Left renal pelvis (tissue), 4 donors: ENCODE measurements around the gene TNPO3. TPM values are rescaled to one million over a fixed set of nuclear protein-coding genes. Genes with fewer than 3 reads are reported as not detected.
"Not testable (repeated sequence)": the region's sequence is repeated elsewhere in the genome, so short reads cannot be mapped to it uniquely, and the experiment has no call there.

Experiments
- DNase-seq, 4 donors: peaks; one replicate each; pipeline ENCODE4 v3.0.0-alpha.2; 2013; ENCODE audit warnings: low read depth in 4 of 4, low spot score in 3 of 4
- polyA plus RNA-seq, 4 donors: library from polyadenylated mRNA; unstranded; fragments of 120-200 nt; gene quantifications; one replicate each; pipeline ENCODE4 v1.2.1, GENCODE V29; 2013; ENCODE audit not compliant: insufficient read length in 4 of 4

Gene TNPO3
- polyA plus RNA-seq, 4 donors: 28.3 to 51.7 (median 42.8) TPM

DNA sequence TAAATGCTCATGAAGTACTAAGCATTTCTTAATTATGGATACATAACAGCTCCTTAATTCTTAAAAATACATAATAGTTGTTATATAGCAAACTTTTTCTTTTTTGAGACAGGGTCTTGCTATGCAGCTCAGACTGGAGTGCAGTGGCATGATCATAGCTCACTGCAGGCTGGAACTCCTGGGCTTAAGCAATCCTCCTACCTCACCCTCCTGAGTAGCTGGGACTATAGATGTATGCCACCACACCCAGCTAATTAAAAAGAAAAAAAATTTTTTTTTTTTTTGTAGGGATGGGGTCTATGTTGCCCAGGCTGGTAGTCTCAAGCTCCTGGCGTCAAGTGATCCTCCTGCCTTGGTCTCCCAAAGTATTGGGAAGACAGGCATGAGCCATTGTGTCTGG, 86.3 kb downstream of the TNPO3 start:
- DNase-seq: no peak

DNA sequence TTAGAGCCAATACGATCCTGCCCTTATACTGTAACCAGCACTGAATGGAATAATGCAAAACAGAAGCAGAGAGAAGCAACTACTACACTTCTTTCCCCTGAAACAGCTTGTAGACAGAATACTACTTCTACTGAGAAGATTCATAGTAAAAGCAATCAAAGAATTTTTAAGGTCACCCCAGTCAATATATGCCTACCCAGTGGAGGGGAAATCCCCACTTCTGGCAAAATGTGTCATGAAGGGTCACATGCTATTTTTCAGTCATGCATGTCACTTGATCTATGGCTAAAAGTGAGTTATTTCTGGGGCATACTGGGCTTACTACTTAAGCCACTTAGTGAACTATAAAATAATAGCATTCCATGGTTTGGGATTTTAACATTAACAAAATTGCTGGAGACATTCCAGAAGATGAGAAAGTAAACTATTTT, 91.6 kb downstream of the TNPO3 start:
- no peak for DNase-seq

DNA sequence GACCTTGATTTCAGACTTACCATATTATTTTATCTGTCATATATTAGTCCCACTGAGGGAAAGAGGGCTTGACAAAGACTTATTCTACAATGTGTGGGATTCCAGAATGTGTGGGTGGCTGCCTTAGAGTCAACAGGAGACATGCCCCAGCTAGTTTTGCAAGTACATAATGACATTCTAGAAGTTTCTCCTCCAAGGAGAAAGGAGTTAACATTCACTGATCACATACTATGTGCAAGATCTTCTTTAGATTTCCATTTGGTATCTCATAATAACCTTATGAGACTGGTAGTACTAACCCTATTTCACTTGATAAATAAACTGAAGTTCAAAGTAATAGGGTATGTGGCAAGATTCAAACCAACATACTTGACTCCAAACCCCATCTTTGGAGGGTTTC, 92.0 kb downstream of the TNPO3 start:
- no peak for DNase-seq

DNA sequence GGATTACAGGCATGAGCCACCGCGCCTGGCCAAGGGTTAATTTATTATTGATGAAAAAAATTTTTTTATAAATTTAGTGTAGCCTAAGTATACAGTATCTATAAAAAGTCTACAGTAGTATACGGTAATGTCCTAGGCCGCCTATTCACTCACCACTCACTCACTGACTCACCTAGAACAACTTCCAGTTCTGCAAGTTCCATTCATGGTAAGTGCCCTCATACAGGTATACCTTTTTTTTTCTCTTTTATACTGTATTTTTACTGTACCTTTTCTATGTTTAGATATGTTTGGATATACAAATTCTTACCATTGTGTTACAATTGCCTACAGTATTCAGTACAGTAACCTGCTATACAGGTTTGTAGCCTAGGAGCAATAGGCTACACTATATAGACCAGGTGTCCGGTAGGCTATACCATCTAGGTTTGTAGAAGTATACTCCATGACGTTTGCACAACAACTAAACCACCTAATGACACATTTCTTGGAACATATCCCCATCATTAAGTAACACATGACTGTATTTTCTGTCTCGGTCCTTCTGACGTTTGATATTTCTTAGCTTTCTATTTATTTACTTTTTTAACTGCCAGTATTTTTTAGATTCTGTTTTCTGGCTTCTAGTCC, 93.8 kb downstream of the TNPO3 start:
- DNase-seq: no peak

DNA sequence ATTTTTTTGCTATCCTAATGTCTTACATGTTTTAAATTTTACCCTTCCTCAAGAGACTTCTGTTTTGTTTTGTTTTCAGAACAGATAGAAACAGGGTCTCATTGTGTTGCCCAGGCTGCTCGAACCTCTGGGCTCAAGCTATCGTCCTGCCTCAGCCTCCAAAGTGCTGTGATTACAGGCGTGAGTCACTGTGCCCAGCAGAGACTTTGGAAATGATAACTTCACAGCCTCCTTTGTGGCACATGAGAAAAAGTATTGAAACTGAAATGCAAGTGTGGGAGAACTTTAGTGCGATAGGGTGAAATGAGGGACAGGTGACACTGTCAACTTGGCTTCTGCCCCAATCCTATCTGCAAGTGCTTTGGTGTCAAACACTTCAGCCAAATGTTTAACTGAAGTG, 95.6 kb downstream of the TNPO3 start:
- DNase-seq: no peak

DNA sequence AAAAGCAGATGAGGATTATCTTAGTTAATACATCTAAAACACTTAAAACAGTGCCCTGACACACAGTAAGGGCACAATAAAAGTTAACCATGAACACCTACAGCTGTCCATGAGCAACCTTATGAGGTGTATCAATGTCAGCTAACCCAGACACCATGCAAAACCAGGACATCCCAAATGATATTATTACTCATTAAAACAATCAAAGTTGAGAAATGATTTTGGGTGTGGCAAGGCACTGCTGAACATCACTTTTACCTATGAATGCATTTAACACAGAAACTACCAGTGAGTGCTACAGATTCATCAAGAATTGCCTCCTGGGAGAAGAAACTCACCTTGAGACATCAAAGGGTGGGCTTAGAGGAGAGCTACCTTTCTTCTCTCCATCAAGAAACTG, 98.9 kb downstream of the TNPO3 start:
- no peak for DNase-seq

DNA sequence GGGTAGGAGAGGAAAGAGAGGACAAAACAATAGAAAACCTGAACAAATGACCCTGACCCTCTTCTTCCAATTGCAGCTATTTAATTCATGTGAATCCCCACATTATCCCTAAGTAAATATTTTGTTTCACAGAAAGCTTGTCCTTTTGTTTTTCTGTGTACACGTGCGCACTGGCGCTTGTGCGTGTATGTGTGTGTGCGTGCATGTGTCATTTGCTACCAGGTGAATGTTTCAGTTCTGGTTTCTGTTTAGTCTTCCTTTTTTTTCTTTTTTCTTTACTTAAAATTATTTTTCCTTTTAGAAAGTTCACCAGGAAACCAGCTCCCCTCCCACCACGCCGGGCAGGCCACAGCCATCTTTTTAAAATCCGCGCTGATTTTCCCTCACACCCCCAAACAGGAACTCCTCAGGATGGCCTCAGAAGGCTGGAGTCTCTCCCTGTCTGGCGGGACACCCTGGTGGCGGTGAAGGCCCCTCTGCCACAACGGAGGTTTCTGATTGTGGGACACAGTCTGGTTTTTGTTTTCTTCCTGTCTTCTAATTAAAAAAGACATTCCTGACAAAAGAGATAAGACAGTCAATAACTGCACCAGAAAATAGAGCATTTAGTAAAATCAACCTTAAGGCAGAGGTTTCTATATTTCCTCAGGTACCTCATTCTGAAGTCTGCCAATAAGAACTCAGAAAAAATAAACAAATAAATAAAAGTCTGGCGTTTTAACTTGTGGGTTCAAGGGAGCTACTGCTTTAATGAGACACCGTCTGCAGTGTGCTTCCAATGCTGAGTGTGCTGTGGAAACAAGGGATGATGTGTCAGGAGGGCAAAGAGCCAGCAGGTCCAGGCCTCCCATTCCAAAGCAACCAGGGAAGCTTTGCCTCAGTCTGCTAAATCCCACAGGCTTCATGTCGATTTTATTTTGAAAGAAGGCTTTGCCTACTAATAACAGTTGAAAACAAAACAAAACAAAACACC, 99.8 kb downstream of the TNPO3 start:
- no peak for DNase-seq

DNA sequence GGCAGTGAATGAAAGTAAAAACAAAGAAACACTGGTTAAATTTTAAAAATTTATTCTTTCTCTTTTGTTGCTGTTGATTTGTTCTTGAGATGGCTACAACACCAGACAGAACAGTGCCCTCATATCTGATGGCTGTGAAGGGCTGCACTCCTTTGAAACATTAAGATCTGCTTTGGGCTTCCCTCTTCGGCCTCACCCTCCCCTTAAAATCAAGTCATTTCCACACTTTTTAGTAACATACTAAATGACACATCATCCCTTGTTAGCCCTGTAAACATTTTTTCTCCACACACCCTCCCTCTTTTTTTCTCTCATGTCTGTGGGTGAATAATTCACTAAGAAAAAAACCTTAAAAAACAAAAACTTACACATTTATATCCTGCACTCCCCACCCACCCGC, 100.8 kb downstream of the TNPO3 start:
- DNase-seq: no peak

DNA sequence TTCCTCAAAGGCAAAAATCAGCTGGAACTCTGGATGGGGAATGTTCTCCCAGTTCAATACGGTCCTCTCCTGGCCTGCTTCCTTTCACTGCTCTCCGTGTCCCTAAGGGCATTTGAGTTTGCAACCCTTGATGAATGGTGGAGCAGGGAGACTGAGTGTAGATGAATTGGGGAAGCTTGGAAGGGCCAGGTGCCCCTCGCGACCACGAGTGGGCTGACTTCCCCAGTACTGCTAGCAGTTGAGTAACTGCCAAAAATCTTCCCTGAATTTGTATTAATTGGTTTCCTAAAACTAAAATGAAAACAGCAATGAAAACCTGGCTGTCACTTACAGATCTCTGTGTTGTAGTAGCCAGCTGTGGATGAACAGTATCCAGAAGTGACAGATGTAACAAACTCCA, 103.6 kb downstream of the TNPO3 start:
- no peak for DNase-seq

DNA sequence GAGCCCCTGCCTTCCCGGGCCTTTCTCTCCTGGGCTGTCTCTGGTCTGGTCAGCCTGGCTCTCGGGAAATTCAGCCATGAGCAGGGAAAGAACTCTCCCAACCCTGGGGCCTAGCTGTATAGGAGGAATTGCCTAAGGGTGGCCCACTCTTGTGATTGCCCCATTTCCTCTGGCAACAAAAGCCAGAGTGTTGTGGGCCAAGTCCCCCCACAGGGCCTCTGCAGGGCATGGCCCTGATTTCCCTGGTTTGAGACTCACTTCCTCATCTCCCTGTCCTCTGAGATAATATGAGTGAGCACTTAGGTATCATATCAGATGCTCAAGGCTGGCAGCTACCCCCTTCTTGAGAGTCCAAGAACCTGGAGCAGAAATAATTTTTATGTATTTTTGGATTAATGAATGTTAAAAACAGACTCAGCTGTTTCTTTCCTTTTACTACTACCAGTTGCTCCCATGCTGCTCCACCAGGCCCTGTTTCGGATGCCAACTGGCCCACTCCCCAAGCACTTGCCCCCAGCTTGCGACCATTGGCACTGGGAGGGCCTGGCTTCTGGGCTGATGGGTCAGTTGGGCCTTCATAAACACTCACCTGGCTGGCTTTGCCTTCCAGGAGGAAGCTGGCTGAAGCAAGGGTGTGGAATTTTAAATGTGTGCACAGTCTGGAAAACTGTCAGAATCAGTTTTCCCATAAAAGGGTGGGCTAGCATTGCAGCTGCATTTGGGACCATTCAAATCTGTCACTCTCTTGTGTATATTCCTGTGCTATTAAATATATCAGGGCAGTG, 105.7 kb downstream of the TNPO3 start:
- DNase-seq: no peak

DNA sequence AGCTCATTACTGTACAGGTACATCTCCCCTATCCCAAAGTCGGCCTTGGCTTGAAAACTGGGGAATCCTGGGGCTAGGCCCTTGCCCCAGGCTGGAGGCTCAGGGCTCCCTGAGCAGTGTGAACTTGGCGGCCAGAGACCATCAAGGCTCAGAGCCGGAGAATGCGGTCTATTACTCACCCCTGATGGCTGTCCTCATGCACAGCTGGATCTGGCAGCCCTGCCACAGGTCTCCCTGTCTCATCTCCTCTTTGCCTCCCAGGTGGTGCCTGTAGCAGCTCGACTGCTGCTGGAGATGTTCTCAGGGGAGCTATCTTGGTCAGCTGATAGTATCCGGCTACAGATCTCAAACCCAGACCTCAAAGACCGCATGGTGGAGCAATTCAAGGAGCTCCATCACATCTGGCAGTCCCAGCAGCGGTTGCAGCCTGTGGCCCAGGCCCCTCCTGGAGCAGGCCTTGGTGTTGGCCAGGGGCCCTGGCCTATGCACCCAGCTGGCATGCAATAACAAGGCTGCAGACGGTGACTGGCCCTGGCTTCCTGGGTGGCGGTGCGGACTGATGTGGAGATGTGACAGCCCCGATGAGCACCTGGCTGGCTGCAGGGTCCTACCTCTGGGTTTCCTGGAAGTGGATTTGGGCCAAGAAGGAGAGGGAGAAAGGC, 106.5 kb downstream of the TNPO3 start:
- DNase-seq: no peak

DNA sequence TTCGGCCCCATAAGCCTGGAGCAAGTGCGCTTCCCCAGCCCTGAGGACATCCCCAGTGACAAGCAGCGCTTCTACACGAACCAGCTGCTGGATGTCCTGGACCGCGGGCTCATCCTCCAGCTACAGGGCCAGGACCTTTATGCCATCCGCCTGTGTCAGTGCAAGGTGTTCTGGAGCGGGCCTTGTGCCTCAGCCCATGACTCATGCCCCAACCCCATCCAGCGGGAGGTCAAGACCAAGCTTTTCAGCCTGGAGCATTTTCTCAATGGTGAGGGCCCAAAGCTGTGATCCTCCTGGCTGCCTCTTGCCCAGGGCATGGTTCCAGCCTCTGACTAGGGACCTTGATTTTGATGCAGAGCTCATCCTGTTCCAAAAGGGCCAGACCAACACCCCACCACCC, 107.1 kb downstream of the TNPO3 start:
- DNase-seq: no peak

DNA sequence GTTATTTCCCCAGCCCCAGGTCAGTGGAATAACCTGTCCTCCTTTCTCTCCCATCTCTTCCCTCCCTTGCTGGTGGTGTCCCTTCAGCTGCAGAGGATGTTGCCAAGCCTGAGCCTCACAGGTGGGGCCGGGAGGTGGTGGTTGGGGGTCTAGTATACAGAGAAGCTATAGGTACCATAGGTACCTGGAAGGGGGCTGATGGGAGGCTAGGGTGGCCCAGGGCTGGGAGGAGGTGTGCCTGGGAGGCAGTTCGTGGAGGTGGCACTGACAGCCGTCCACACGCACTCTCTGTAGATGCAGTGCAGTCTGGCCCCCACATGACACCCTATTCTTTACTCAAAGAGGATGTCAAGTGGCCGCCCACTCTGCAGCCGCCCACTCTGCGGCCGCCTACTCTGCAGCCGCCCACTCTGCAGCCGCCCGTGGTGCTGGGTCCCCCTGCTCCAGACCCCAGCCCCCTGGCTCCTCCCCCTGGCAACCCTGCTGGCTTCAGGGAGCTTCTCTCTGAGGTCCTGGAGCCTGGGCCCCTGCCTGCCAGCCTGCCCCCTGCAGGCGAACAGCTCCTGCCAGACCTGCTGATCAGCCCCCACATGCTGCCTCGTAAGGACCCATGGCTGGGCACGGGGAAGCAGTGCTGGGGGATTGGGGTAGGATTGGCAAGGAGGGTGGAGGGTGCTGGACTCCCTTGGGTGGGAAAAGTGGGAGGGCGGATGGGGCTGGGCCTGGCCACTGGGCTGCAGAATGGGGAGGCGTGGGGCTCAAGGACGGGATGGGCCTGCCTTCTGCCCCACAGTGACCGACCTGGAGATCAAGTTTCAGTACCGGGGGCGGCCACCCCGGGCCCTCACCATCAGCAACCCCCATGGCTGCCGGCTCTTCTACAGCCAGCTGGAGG, 107.7 kb downstream of the TNPO3 start:
- no peak for DNase-seq

DNA sequence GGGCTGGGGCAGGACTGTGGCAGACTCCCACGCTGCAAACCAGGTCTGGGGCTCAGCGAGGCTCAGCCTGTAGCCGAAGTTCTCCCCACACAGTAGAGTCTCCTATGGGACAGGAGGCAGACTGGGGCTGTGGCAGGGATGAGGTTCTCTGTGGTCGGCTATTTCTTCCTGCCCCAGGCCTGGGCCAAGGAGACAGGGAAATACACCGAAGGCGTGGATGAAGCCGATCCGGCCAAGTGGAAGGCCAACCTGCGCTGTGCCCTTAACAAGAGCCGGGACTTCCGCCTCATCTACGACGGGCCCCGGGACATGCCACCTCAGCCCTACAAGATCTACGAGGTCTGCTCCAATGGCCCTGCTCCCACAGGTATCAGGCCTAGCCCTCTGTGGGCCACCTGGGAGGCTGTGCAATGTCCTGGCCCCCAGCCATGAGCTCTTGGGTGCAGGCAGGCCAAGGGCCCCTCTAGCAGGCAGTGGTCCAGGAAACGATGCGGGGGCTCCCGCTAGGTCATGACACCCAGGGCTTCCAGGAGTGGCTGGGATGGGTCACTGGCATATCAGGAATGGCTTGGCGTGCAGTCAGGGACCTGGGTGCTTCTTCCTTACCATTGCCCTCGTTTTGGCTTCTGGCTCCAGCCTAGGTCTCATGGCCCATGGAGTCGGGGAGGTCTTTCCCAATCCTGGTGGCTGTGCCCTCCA, 109.1 kb downstream of the TNPO3 start:
- no peak for DNase-seq

DNA sequence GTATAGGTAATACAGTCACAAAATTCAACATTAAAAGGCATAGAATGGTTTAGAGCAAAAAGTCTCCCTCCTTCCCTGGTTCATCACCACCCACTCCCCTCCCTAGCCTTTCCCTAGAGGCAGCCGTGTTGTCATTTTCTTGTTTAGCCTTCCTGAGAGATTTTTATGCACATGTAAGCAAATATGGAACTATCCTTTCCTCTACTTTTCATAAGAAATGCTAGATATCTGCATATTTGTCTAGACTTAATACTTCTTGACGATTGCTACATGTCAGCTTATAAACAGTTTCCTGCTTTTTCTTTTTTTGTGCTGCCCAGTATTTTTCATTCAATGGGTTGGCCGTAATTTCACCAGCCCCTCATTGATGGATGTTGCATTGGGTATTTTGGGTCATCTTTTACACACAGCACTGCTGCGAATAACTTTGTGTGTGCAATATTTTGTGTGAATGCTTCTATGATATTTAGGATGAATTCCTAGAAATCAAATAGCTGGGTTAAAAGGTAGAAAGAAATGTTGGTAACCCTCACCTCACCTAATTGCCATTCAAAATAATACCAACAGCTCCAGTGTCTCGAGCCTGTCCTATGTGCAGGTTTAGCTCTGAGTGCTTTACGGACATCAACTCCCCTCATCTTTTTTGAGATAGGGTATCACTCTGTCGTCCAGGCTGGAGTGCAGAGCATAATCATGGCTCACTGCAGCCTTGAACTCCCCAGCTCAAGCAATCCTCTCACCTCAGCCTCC, 110.2 kb downstream of the TNPO3 start:
- DNase-seq: no peak

DNA sequence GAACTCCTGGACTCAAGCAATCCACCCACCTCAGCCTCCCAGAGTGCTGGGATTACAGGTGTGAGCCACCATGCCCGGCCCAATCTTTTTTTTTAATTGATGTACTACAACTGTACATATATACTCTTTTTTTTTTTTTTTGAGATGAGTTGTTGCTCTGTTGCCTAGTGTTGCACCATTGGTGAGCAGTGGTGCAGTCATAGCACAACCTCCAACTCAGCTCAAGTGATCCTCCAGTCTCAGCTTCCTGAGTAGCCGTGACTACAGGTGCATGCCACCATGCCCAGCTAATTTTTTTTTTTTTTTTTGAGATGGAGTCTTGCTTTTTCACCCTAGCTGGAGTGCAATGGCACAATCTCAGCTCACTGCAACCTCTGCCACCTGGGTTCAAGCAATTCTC, 111.7 kb downstream of the TNPO3 start:
- not testable (repeated sequence) for DNase-seq

DNA sequence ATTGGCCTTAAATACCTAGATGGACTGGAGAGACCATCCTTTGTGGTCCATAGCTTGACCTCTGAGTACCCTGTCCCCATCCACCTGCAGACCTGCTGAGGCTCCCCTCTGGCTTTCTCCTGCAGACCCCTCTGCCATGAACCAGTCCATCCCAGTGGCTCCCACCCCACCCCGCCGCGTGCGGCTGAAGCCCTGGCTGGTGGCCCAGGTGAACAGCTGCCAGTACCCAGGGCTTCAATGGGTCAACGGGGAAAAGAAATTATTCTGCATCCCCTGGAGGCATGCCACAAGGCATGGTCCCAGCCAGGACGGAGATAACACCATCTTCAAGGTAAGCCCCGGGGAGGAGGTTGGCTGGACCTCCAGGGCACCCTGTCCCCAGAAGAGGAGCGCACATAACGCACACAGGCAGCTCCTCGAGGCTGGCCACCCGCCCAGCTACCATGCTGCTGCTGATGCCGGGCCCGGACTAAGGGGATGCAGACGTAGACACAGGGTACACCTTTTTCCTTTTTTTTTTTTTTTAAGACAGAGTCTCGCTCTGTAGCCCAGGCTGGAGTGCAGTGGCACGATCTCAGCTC, 112.9 kb downstream of the TNPO3 start:
- no peak for DNase-seq

DNA sequence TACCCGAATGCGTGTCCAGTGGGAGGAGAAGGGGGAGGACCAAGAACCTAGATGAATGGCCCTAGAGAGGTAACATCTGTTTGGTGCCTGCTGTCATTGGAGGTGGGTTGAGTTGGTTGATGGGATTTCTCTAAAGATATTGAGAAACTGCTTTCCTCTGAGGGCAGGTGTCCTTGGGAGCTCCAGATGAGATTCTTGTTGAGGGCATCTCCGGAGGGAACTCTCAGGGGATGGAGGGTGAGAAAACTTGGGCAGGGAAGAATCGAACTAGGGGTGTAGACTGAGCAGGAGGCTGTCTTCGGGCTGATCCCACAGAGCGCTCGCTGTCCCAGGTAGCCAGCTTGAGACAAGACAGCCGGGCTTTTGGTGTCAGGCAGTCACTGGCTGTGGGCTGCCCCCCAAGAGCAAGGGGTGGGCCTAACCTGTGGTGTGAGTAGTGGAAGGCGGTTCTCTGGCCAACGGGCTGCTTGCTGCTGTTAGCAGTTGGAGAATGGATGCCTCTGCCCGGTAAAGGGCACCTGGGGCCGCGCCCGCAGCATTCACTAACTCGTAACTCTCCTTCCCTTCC, 113.5 kb downstream of the TNPO3 start:
- DNase-seq: no peak
